ENCODE results near the gene DOP1B. TPM values are rescaled to one million over a fixed set of nuclear protein-coding genes. Genes with fewer than 3 reads are reported as not detected.

Gene DOP1B
- total and polyA plus RNA-seq, 10 of the 15 experiments (the other 5 are each of a cell fraction or from before 2014, with no cell fraction given), result 1.2 to 12.2 (median 4.3) TPM

- H3K9me3 ChIP-seq (replicated peaks; ENCODE audit: control insufficient read depth, insufficient read depth, low read length), result no peaks in the 10 kb centered on the region
- intact Hi-C loops (cut with micrococcal nuclease; ENCODE audit: unreplicated experiment) (no loop called here), in situ Hi-C loops (cut with MboI) (no loop called here)
- no peaks in the 10 kb centered on the region for H3K27me3 ChIP-seq (replicated peaks in 1 of 2; ENCODE audit: control insufficient read depth in 2 of 2, insufficient read depth in 2 of 2, low read length in 1 of 2)
- ChIA-PET RAD21 (ENCODE audit: unreplicated experiment) (no interaction called here), POLR2A (no interaction called here), SMC1A (ENCODE audit: uncharacterized antibody, unreplicated experiment) (no interaction called here), CTCF (interaction anchor here (0.7 kb wide), 1 partner anchor 148 kb away, joined by 3 read pairs; no protein-coding TSS in a partner anchor)
- H3K4me1 ChIP-seq (ENCODE audit: control insufficient read depth, insufficient read depth, low read length), result peaks cover 10% of the 10 kb centered on the region
- H3K4me2 ChIP-seq (ENCODE audit: control insufficient read depth, insufficient read depth), result no peak overlapping the region
- no peak overlapping the region for H3K27ac ChIP-seq (ENCODE audit: control insufficient read depth, insufficient read depth)
- DNase-seq (ENCODE audit: low read depth, low spot score) (no peak), ATAC-seq (no peak), FAIRE-seq (no peak)
- H3K79me2 ChIP-seq (ENCODE audit: control insufficient read depth, insufficient read depth, low read length), result no peaks in the 10 kb centered on the region
- no TSS peak for BruUV-seq (replicated peaks)
- H3K4me3 ChIP-seq, result no peak overlapping the region
- no peaks in the 10 kb centered on the region for H4K20me1 ChIP-seq (ENCODE audit: control insufficient read depth, insufficient read depth)
- TF ChIP-seq ETV6 (conservative IDR thresholded peaks at IDR 0.05 in 1 of 2, IDR thresholded peaks at IDR 0.05 in 1 of 2; ENCODE audit: borderline replicate concordance in 1 of 2, low read depth in 1 of 2), result no peak
- TF ChIP-seq, protein P1, sequence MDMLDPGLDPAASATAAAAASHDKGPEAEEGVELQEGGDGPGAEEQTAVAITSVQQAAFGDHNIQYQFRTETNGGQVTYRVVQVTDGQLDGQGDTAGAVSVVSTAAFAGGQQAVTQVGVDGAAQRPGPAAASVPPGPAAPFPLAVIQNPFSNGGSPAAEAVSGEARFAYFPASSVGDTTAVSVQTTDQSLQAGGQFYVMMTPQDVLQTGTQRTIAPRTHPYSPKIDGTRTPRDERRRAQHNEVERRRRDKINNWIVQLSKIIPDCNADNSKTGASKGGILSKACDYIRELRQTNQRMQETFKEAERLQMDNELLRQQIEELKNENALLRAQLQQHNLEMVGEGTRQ (IDR thresholded peaks at IDR 0.05; ENCODE audit: borderline replicate concordance, low read depth, low read length), result no peak
- no peak for TF ChIP-seq TCF7 (IDR thresholded peaks at IDR 0.05; ENCODE audit: borderline replicate concordance)
- no peak for TF ChIP-seq RAD21 (IDR thresholded peaks at IDR 0.05; ENCODE audit: insufficient read depth, low read depth, low read length)
- TF ChIP-seq, protein P2, sequence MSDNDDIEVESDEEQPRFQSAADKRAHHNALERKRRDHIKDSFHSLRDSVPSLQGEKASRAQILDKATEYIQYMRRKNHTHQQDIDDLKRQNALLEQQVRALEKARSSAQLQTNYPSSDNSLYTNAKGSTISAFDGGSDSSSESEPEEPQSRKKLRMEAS (IDR thresholded peaks at IDR 0.05; ENCODE audit: low read depth, low read length), result no peak
- TF ChIP-seq CBX5 (IDR thresholded peaks at IDR 0.05; ENCODE audit: low read depth), result no peak
- no peak for TF ChIP-seq CEBPB (IDR thresholded peaks at IDR 0.05; ENCODE audit: borderline replicate concordance in 1 of 2, low read depth in 2 of 2, low read length in 2 of 2)
- no peak for TF ChIP-seq ATF2 (IDR thresholded peaks at IDR 0.05; ENCODE audit: low read length)
- no peak for TF ChIP-seq ASH2L (IDR thresholded peaks at IDR 0.05; ENCODE audit: borderline replicate concordance, low read depth)
- TF ChIP-seq EZH2 (IDR thresholded peaks at IDR 0.05; ENCODE audit: borderline replicate concordance, control insufficient read depth, low read depth, low read length), result no peak
- TF ChIP-seq, protein P3, sequence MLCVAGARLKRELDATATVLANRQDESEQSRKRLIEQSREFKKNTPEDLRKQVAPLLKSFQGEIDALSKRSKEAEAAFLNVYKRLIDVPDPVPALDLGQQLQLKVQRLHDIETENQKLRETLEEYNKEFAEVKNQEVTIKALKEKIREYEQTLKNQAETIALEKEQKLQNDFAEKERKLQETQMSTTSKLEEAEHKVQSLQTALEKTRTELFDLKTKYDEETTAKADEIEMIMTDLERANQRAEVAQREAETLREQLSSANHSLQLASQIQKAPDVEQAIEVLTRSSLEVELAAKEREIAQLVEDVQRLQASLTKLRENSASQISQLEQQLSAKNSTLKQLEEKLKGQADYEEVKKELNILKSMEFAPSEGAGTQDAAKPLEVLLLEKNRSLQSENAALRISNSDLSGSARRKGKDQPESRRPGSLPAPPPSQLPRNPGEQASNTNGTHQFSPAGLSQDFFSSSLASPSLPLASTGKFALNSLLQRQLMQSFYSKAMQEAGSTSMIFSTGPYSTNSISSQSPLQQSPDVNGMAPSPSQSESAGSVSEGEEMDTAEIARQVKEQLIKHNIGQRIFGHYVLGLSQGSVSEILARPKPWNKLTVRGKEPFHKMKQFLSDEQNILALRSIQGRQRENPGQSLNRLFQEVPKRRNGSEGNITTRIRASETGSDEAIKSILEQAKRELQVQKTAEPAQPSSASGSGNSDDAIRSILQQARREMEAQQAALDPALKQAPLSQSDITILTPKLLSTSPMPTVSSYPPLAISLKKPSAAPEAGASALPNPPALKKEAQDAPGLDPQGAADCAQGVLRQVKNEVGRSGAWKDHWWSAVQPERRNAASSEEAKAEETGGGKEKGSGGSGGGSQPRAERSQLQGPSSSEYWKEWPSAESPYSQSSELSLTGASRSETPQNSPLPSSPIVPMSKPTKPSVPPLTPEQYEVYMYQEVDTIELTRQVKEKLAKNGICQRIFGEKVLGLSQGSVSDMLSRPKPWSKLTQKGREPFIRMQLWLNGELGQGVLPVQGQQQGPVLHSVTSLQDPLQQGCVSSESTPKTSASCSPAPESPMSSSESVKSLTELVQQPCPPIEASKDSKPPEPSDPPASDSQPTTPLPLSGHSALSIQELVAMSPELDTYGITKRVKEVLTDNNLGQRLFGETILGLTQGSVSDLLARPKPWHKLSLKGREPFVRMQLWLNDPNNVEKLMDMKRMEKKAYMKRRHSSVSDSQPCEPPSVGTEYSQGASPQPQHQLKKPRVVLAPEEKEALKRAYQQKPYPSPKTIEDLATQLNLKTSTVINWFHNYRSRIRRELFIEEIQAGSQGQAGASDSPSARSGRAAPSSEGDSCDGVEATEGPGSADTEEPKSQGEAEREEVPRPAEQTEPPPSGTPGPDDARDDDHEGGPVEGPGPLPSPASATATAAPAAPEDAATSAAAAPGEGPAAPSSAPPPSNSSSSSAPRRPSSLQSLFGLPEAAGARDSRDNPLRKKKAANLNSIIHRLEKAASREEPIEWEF (IDR thresholded peaks at IDR 0.05; ENCODE audit: insufficient replicate concordance, low read depth, low read length), result no peak
- no peak for TF ChIP-seq ESRRA (IDR thresholded peaks at IDR 0.05; ENCODE audit: low read length)
- H2AFZ ChIP-seq (ENCODE audit: control insufficient read depth, low read depth, low read length), result no peak overlapping the region
- no peak overlapping the region for H3K9ac ChIP-seq (ENCODE audit: control insufficient read depth, insufficient read depth, low read length)
- H3K36me3 ChIP-seq (ENCODE audit: control insufficient read depth in 2 of 2, insufficient read depth in 2 of 2, low read length in 1 of 2), result no peaks in the 10 kb centered on the region
- WGBS (ENCODE audit: insufficient coverage, insufficient replicate concordance, low lambda C conversion rate, missing lambda C conversion rate), result 67% methylated on average over 9 of the region's 9 CpGs
Observed at GRCh38 chr21:36199021-36199420, 42.4 kb downstream of the DOP1B start.
